GM12872 (cell line): Measurements from ENCODE around the gene LIPH.

Experiments
- CTCF ChIP-seq: IDR thresholded peaks from 3 replicates; pipeline ENCODE4 v1.5.1; 2011; ENCODE audit warnings: low read depth, mild to moderate bottlenecking, low read length, moderate library complexity; ENCODE audit not compliant: insufficient read depth

The LIPH gene

GRCh38 chr3:185488465-185488864, 63.9 kb downstream of the LIPH start:
- no peak for TF ChIP-seq CTCF

GRCh38 chr3:185486394-185486793, 66.0 kb downstream of the LIPH start:
- TF ChIP-seq CTCF = no peak

GRCh38 chr3:185484296-185484695, 68.1 kb downstream of the LIPH start:
- TF ChIP-seq CTCF = no peak

- TF ChIP-seq CTCF = no peak
Observed at GRCh38 chr3:185479373-185479945, 72.9 kb downstream of the LIPH start.

- TF ChIP-seq CTCF = no peak
Observed at GRCh38 chr3:185477316-185477715, 75.1 kb downstream of the LIPH start.

- no peak for TF ChIP-seq CTCF
Observed at GRCh38 chr3:185473290-185473815, 79.0 kb downstream of the LIPH start.

GRCh38 chr3:185470323-185470722, 82.1 kb downstream of the LIPH start:
- no peak for TF ChIP-seq CTCF
